Activated T-cell treated with anti-CD3 and anti-CD28 coated beads, Interleukin-2, amount 50 U/mL, for 4 hours (primary cell): ENCODE data around the gene SFT2D2. TPM values are rescaled to one million over a fixed set of nuclear protein-coding genes. Genes with fewer than 3 reads are reported as not detected.

Source experiments
- ATAC-seq, 2 donors: fragments of 200-7000 bp; cut with Tn5 transposase; one replicate each; pipeline ENCODE4 v1.10.0; 2021
- DNase-seq: peaks from one replicate; pipeline ENCODE4 v3.0.0-alpha.2; 2020
- H3K27me3 Mint-ChIP-seq: one replicate; pipeline ENCODE4 v1.8.0; 2021; ENCODE audit warnings: low read depth, mixed read lengths
- H3K36me3 Mint-ChIP-seq: one replicate; pipeline ENCODE4 v1.8.0; 2022; ENCODE audit warnings: mixed read lengths; ENCODE audit not compliant: insufficient read depth
- H3K4me1 Mint-ChIP-seq: one replicate; pipeline ENCODE4 v1.8.0; 2021; ENCODE audit warnings: low read depth, mixed read lengths
- H3K4me3 Mint-ChIP-seq: one replicate; pipeline ENCODE4 v1.8.0; 2021; ENCODE audit warnings: mild to moderate bottlenecking, moderate library complexity, mixed read lengths
- H3K9me3 Mint-ChIP-seq: one replicate; pipeline ENCODE4 v1.8.0; 2021; ENCODE audit warnings: mixed read lengths
- total RNA-seq, 3 donors: library from RNA; stranded (reverse); gene quantifications; one replicate each; pipeline ENCODE4 v1.2.1, GENCODE V29; 2021

SFT2D2 gene
- total RNA-seq, 3 donors from 2014 or later = 31.0 to 37.1 (median 36.9) TPM

DNA sequence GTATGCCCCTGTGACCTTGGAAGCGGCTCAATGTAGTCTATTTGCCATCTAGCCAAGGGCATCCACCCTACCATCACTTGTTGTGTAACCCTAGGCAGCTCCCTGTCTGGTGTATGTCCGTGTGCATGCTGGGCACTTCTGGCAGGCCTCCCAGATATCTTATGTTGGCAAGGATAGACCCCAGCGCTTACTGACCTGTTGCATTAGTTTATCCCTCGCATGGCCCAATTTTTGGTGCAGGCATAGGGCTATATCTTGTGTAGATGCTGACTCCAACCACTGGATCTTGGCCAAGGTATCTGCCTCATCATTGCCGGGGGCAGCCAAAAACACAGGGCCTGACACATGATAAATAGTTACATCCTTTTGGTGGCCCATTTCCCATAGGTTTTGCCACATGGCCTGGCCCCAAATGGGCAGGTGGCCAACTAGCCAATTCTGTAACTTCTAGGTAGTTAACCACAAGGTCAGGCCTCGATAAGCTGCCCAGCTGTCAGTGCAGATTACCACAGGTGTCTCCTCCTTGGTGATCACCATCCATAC is 40.9 kb downstream of the SFT2D2 start:
- ATAC-seq (no peak), DNase-seq (no peak)
- Mint-ChIP-seq H3K9me3 (no peaks in the 10 kb centered on the region), H3K27me3 (no peaks in the 10 kb centered on the region), H3K4me3 (no peak overlapping the region), H3K36me3 (peaks cover 16% of the 10 kb centered on the region), H3K4me1 (no peaks in the 10 kb centered on the region)

DNA sequence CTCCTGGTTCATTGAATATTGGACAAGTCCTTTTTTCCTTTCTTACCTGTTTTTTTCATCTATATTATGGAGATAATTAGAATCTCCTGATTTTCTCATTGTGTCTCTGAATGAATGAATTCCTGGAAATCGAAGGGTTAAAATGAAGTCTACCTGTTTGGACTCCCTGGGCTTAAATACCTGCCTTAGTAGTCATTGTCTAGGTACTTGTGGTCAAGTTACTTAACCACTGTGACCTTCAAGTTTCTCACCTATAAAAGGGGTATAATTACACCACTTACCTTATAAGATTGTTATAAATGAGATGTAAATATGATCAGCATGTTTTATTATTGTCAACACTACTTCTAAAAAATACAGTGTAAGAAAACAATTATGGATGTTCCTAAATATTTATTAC is 45.8 kb downstream of the SFT2D2 start:
- Mint-ChIP-seq H3K4me1 (peaks cover 2% of the 10 kb centered on the region), H3K4me3 (no peak overlapping the region), H3K9me3 (peaks cover 5% of the 10 kb centered on the region), H3K36me3 (peaks cover 2% of the 10 kb centered on the region), H3K27me3 (no peaks in the 10 kb centered on the region)
- ATAC-seq = no peak
- no peak for DNase-seq

GRCh38 chr1:168273575-168273974 is 47.8 kb downstream of the SFT2D2 start:
- H3K36me3 Mint-ChIP-seq = peaks cover 8% of the 10 kb centered on the region
- H3K4me3 Mint-ChIP-seq = no peak overlapping the region
- H3K9me3 Mint-ChIP-seq = peaks cover 5% of the 10 kb centered on the region
- peaks cover 2% of the 10 kb centered on the region for H3K4me1 Mint-ChIP-seq
- no peaks in the 10 kb centered on the region for H3K27me3 Mint-ChIP-seq
- ATAC-seq (no peak), DNase-seq (no peak)

- DNase-seq = no peak
- Mint-ChIP-seq H3K4me3 (no peak overlapping the region), H3K9me3 (no peaks in the 10 kb centered on the region), H3K4me1 (no peaks in the 10 kb centered on the region), H3K27me3 (no peaks in the 10 kb centered on the region), H3K36me3 (peaks cover 23% of the 10 kb centered on the region)
- no peak for ATAC-seq
Measured at GRCh38 chr1:168279253-168279652, 53.4 kb downstream of the SFT2D2 start.

- H3K4me1 Mint-ChIP-seq = peaks cover 7% of the 10 kb centered on the region
Measured at GRCh38 chr1:168280296-168280927, 54.6 kb downstream of the SFT2D2 start, which contains the start of gene TBX19. Gene TBX19 (plus strand): TSS chr1:168280877. CDS start chr1:168281091, 214 bp downstream.

GRCh38 chr1:168281603-168282325 is 56.0 kb downstream of the SFT2D2 start:
- ATAC-seq (no peak), DNase-seq (no peak)
- Mint-ChIP-seq H3K4me3 (no peak overlapping the region), H3K36me3 (peaks cover 23% of the 10 kb centered on the region), H3K9me3 (no peaks in the 10 kb centered on the region), H3K27me3 (no peaks in the 10 kb centered on the region), H3K4me1 (peaks cover 15% of the 10 kb centered on the region)

More at GRCh38 chr1:168280296-168280927, 54.6 kb downstream of the SFT2D2 start, which contains the start of gene TBX19:
- DNase-seq (no peak), ATAC-seq (no peak)
- H3K9me3 Mint-ChIP-seq = no peaks in the 10 kb centered on the region
- H3K36me3 Mint-ChIP-seq = peaks cover 23% of the 10 kb centered on the region
- H3K4me3 Mint-ChIP-seq = no peak within 1 kb of the TSS
- H3K27me3 Mint-ChIP-seq = no peaks in the 10 kb centered on the region

- peaks cover 20% of the 10 kb centered on the region for H3K4me1 Mint-ChIP-seq
- ATAC-seq (no peak), DNase-seq (no peak)
- no peak overlapping the region for H3K4me3 Mint-ChIP-seq
- H3K27me3 Mint-ChIP-seq = no peaks in the 10 kb centered on the region
- H3K9me3 Mint-ChIP-seq = no peaks in the 10 kb centered on the region
- peaks cover 11% of the 10 kb centered on the region for H3K36me3 Mint-ChIP-seq
Measured at GRCh38 chr1:168285521-168285790, 59.7 kb downstream of the SFT2D2 start.

- Mint-ChIP-seq H3K4me1 (peaks cover 20% of the 10 kb centered on the region), H3K9me3 (no peaks in the 10 kb centered on the region), H3K27me3 (no peaks in the 10 kb centered on the region), H3K36me3 (peaks cover 8% of the 10 kb centered on the region), H3K4me3 (no peak overlapping the region)
- ATAC-seq (no peak), DNase-seq (no peak)
Measured at GRCh38 chr1:168285971-168286927, 60.4 kb downstream of the SFT2D2 start.

DNA sequence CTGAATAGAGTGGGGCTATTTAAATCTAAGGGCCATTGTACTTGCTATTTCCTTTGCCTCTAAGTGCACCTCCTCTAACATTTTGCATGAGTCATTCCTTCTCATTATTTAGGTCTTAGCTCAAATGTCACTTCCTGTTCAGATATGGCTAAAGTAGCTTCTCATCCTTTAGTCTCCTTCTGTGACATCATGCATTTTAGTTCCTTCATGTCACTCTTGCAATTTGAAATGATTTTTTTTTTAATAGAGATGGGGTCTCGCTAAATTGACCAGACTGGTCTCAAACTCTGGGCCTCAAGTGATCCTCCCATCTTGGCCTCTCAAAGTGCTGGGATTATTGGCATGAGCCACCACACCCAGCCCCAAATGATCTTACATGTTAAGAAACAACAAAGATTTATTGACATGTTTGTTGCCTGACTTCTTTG is 61.4 kb downstream of the SFT2D2 start:
- Mint-ChIP-seq H3K9me3 (no peaks in the 10 kb centered on the region), H3K27me3 (no peaks in the 10 kb centered on the region), H3K36me3 (peaks cover 3% of the 10 kb centered on the region), H3K4me1 (peaks cover 20% of the 10 kb centered on the region), H3K4me3 (no peak overlapping the region)
- no peak for DNase-seq
- no peak for ATAC-seq

DNA sequence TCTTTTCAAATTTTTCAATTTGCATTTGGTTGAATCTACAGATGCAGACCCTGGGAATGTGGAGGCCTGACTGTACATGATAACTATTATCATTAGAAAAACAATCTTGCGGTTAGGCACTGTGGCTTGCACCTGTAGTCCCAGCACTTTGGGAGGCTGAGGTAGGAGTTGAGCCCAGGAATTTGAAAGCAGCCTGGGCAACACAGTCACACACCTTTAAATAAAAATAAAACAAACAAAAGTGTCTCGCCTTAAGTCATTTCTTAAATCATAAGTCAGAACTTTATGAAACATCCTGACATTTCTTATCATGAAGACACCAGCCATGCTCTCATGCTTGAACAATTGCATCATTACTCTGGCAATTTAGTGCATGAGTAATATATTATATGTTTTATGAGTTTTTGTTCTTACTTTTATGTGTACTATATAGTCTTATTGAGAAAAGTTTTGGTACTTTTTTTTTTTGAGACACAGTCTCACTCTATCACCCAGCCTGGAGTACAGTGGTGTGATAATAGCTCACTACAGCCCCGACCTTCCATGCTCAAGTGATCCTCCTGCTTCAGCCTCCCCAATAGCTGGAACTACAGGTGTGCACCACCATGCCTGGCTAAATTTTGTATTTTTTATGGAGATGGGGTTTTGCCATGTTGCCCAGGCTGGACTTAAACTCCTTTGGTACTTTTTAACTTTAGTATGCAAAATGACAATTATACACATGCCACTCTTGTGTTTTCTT is 62.7 kb downstream of the SFT2D2 start:
- no peak for DNase-seq
- H3K9me3 Mint-ChIP-seq = no peaks in the 10 kb centered on the region
- H3K4me1 Mint-ChIP-seq = peaks cover 20% of the 10 kb centered on the region
- peaks cover under 1% of the 10 kb centered on the region for H3K36me3 Mint-ChIP-seq
- no peak overlapping the region for H3K4me3 Mint-ChIP-seq
- no peak for ATAC-seq
- H3K27me3 Mint-ChIP-seq = no peaks in the 10 kb centered on the region

DNA sequence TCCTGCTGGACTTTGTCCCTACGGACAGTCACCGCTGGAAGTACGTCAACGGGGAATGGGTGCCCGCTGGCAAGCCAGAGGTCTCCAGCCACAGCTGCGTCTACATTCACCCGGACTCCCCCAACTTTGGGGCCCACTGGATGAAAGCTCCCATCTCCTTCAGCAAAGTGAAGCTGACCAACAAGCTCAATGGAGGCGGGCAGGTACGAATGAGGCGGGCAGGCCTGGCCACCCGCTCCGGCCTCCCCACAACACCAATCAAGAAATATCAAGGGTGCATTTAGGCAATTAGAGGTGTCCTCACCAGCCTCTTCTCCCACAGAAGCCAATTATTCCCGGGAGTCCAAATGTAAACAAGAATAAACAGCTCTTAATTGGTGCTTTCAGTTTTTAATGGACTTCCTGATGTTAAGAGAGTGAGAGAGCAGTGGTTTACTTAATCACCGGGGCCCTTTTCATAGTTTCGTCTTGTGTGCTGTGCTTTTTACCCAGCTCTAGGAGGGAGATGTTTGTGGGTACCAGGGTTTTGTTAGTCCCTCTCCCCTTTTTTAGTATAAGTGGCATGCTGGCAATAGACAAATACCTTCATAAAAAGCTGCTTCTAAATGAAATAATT is 65.5 kb downstream of the SFT2D2 start:
- Mint-ChIP-seq H3K4me1 (peaks cover 9% of the 10 kb centered on the region), H3K4me3 (no peak overlapping the region), H3K9me3 (no peaks in the 10 kb centered on the region), H3K27me3 (no peaks in the 10 kb centered on the region), H3K36me3 (no peaks in the 10 kb centered on the region)
- DNase-seq (no peak), ATAC-seq (no peak)

- Mint-ChIP-seq H3K4me3 (no peak overlapping the region), H3K27me3 (no peaks in the 10 kb centered on the region), H3K36me3 (peaks cover 1% of the 10 kb centered on the region), H3K9me3 (no peaks in the 10 kb centered on the region), H3K4me1 (no peaks in the 10 kb centered on the region)
- ATAC-seq (no peak), DNase-seq (no peak)
Measured at GRCh38 chr1:168293356-168293755, 67.6 kb downstream of the SFT2D2 start.

DNA sequence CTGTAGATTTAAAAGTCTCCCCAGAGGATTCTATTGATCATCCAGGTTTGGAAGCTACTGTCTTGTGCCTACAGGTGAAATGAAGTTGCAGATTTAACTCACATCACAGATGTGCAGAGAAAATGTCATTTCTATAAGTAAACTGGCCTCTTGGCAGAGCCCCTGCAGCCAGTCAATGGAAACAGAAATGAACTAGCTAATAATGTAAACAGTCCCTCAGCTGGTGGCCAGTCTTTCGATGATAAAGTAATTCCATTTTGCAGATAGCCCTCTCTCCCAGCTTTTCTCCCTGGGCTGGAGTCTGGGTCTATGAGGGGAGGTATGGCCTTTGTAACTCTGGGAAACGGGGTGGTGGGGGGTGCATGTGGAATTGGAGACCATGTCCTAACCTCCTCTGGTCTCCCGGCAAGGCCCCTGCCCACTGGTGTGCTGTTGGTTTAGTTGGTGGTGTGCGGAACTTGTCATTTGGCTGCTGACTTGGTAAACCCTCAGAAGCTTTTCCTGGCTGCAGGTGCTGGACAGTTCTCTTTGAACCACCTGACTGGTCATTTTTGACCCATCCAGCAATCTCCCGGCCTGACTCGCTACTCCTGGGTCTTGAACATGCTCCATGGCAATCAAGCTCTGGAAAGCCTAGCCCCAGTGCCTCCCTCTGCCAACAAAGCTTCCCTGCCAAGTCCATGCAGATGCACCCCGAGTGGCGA is 69.8 kb downstream of the SFT2D2 start:
- no peak for ATAC-seq
- H3K36me3 Mint-ChIP-seq = peaks cover 3% of the 10 kb centered on the region

More for the DNA sequence above, 69.8 kb downstream of the SFT2D2 start:
- H3K9me3 Mint-ChIP-seq = no peaks in the 10 kb centered on the region
- DNase-seq = no peak
- no peaks in the 10 kb centered on the region for H3K4me1 Mint-ChIP-seq
- H3K27me3 Mint-ChIP-seq = no peaks in the 10 kb centered on the region
- no peak overlapping the region for H3K4me3 Mint-ChIP-seq
